Right kidney (tissue), 9 donors: ENCODE measurements around the gene COPG2.
A peak's percentile ranks its signal among the peaks of the same experiment; 100 is the strongest.
"Not testable (repeated sequence)": the region's sequence is repeated elsewhere in the genome, so short reads cannot be mapped to it uniquely, and the experiment has no call there.

Source experiments
- DNase-seq: peaks from one replicate; pipeline ENCODE4 v3.0.0-alpha.2; 2016
- long read RNA-seq, 8 donors: transcript quantifications; one replicate each; lab custom pipeline, GENCODE V29; 2026

The COPG2 gene
- long read RNA-seq, donor 1, transcript COPG2-202 (24 exons, 3,134 nt), result major isoform, 7 of 40 reads
- long read RNA-seq, donor 1, partial matches to known transcripts, result 30 of 40 reads
- long read RNA-seq, donor 1, other reads (novel, unspliced or antisense), result 0 of 40 reads
- long read RNA-seq, donor 2, partial matches to known transcripts, result 0 of 3 reads
- long read RNA-seq, donor 2, other reads (novel, unspliced or antisense), result 0 of 3 reads
- long read RNA-seq, donor 3, partial matches to known transcripts, result 11 of 17 reads
- long read RNA-seq, donor 3, other reads (novel, unspliced or antisense), result 0 of 17 reads
- long read RNA-seq, donor 4, transcript COPG2-201 (20 exons, 3,073 nt), result major isoform, 5 of 26 reads
- long read RNA-seq, donor 4, transcript COPG2-202 (24 exons, 3,134 nt), result major isoform, 5 of 26 reads
- long read RNA-seq, donor 4, partial matches to known transcripts, result 16 of 26 reads
- long read RNA-seq, donor 4, other reads (novel, unspliced or antisense), result 0 of 26 reads
- long read RNA-seq, donor 5, transcript COPG2-202 (24 exons, 3,134 nt), result major isoform, 8 of 9 reads
- long read RNA-seq, donor 5, partial matches to known transcripts, result 0 of 9 reads
- long read RNA-seq, donor 5, other reads (novel, unspliced or antisense), result 0 of 9 reads
- long read RNA-seq, donor 6, partial matches to known transcripts, result 6 of 11 reads
- long read RNA-seq, donor 6, other reads (novel, unspliced or antisense), result 0 of 11 reads
- long read RNA-seq, donor 7, transcript COPG2-202 (24 exons, 3,134 nt), result minor isoform, 5 of 33 reads
- long read RNA-seq, donor 7, transcript COPG2-201 (20 exons, 3,073 nt), result major isoform, 6 of 33 reads
- long read RNA-seq, donor 7, partial matches to known transcripts, result 22 of 33 reads
- long read RNA-seq, donor 7, other reads (novel, unspliced or antisense), result 0 of 33 reads
- long read RNA-seq, donor 8, transcript COPG2-201 (20 exons, 3,073 nt), result major isoform, 8 of 98 reads
- long read RNA-seq, donor 8, transcript COPG2-202 (24 exons, 3,134 nt), result minor isoform, 6 of 98 reads
- long read RNA-seq, donor 8, partial matches to known transcripts, result 84 of 98 reads
- long read RNA-seq, donor 8, other reads (novel, unspliced or antisense), result 0 of 98 reads

- DNase-seq, result peak; percentile 98
These were observed at the start of gene COPG2 for GRCh38 chr7:130668258-130669084. Gene COPG2, minus strand, starts transcription at chr7:130668748. Its CDS starts 80 bp downstream, at chr7:130668668.

- no peak for DNase-seq
These were observed 43.9 kb upstream of the COPG2 start for GRCh38 chr7:130712416-130712815.

DNA sequence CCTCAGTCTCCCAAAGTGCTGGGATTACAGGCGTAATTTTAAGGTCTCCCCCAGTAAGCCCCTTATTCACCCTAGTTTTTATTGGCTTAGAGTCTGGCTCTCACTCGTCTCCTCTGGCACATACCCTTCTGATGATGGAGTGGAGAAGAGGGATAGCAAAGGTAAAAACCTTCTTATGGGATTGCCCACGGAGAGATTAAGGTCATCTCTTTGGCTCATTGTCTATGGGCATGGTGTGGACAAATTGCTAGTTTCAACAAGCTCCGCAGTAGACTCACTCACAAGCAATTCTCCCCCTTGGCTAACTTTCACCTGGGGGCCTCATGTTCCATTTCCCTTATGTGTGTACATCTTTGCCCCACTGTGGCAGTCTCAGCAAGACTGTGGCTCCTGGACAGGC, 40.2 kb upstream of the COPG2 start:
- no peak for DNase-seq

- DNase-seq, result no peak
These were observed 39.5 kb upstream of the COPG2 start for GRCh38 chr7:130708001-130708400.

- no peak for DNase-seq
These were observed 35.3 kb upstream of the COPG2 start for GRCh38 chr7:130703851-130704250.

DNA sequence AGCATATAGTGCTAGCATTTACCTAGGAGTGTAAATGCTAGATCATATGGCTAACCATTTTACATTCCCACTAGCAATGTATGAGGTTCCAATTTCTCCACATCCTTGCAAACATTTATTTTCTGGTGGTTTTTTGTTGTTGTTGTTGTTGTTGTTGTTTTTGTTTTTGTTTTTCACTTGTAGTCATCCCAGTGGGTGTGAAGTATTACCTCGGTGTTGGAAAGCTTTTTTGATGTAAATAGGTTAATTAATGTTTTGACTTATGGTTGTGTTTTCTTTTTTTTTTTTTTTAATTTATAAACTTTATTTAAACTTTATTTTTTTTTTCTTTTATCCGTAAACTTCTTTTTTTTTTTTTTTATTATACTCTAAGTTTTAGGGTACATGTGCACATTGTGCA, 33.1 kb upstream of the COPG2 start:
- DNase-seq, result no peak

DNA sequence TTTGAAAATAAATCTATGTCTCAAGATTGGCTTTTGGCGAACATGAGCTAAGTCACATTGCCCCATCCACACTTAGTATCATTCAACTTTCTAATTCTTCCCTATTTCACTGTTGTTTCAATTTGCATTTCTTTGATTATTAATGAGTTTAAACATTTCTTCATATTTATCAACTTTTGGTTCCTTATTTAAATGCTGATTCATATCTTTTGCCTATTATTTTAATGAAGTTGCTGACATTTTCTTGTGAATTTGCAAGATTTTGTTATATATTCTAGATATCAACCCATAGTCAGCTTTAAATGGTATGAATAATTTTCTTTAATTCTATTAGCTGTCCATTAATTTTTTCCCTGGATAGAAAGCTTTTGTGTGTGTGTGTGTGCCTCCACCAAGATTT, 32.2 kb upstream of the COPG2 start:
- no peak for DNase-seq

DNA sequence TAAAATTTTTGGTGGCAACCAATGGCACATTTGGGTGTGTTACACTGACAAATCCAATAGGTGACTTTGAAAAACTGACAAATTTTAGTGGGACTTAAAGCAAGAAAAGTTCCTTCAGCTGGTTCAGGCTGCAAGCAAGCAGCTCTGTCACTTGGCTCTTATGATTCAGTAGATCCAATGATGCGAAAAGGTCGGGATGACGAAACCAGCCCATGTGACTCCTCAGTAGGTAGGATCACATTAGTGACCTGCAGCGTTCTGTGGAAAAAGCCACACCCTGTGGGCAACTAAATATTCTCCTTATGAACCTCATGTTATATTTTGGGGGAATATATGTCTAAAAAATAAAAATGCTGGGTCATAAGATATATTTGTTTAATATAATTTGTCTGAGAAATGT, 31.1 kb upstream of the COPG2 start:
- no peak for DNase-seq

GRCh38 chr7:130697820-130698219, 29.3 kb upstream of the COPG2 start:
- no peak for DNase-seq

- no peak for DNase-seq
These were observed 27.3 kb upstream of the COPG2 start for GRCh38 chr7:130695840-130696239.

- not testable (repeated sequence) for DNase-seq
These were observed 23.8 kb upstream of the COPG2 start for GRCh38 chr7:130692396-130692795.

DNA sequence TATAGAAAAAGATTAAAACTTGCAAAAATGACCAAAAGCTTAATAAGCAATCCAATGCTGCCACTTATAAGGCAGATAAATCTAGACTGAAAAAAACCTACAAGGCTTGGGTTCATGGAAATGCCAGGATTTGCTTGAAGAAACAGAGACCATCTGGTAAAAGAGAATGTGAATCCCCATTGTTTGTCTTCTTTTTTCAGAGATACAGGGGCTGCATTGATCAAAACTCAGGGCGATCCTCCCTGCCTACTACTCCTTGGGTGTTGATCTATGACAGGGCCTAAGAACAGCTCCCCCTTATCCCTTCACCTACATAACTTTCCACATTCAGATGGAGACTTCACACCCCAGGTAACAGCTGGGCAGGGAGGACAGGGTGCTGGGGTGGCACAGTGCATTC, 21.1 kb upstream of the COPG2 start:
- no peak for DNase-seq

- DNase-seq, result no peak
These were observed 14.5 kb upstream of the COPG2 start for GRCh38 chr7:130683026-130683425.

- no peak for DNase-seq
These were observed 5.9 kb upstream of the COPG2 start for GRCh38 chr7:130674456-130674855.

DNA sequence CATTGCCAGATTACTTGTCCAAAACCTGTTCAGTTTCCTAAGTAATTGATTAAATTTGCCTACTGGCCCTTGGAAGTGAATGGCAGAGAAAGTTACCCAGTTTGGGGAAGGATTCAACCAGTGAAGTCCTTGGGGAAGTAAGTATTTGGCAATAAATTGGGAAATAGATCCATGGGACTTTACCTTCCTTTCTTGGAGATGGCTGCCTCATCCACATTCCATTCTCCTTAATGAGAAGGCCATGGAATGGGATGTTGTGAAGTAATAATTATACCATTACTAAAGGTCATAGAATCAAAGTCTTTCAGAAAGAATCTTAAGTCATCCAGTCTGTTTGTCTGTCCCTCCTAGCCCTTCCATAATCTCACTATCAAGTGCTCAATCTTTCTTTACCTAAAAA, 4.5 kb upstream of the COPG2 start:
- no peak for DNase-seq

DNA sequence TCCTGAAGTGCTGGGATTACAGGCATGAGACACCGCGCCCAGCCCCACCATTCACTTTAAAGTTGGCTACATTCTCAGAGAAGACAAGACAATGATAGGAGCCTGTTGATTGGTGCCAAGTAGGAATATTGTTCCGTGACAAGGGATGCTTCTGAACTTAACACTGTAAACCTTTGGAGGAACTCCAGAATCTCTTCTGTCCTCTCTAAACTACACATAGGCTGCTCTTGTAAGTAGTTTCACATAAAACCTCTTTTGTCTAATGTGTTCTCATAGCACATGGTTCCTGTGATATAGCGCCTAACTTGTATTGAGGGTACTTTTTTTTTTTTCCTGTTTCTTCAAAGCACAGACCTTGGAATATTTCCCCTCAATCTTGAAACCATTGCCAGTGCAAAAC, 3.6 kb upstream of the COPG2 start:
- no peak for DNase-seq

GRCh38 chr7:130669085-130669700, 645 bp upstream of the COPG2 start:
- no peak for DNase-seq

DNA sequence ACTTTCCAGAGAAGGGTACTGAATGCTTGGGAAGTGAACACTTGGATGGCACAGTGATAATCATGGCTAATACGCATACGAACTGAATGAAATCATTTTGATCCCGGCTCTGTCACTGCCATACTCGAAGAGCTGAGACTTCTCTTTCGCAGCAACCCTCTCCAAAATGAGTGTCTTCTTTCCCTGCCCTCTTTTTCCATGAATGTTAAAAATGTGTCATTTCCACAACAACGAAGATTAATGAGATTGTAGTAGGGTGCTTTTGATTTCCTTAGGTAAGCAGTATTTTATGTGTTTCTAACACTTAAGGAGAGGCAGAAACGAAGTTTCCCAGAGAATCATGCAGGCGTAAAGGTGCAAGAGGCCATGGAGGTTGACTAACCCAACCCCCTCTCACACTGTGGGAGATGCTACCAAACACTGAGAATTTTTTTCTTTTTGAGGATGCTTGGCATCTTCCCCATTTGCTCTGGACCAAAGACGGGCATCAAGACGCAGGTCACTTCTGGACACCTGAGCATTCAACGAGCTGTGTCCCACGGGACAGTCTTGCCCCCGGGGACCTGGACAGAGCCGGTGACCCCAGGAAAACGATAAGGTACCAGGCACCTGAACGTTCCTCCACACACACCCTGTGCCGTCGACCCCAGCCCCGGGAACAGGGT, 823 bp downstream of the COPG2 start:
- DNase-seq, result peak; percentile 70

DNA sequence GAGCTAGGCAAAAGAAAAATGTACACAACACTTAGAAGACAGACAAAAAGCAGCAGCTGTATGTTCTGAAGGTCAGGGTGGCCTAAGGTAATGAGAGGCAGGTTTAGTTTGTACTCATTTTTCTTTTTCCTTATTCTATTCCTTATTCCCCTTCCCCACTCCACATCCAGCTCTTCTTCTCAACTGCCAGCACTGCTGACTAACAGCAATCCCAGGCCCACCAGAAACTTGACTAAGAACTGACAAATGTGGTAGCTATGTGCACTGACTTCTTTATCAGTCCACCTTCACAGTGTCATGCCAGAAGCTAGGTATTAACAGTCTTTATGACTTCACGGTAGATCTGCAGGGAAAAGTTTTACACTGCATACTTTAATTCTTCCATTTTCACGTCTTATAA, 6.1 kb downstream of the COPG2 start:
- DNase-seq, result no peak

GRCh38 chr7:130655286-130655685, 13.3 kb downstream of the COPG2 start:
- no peak for DNase-seq

DNA sequence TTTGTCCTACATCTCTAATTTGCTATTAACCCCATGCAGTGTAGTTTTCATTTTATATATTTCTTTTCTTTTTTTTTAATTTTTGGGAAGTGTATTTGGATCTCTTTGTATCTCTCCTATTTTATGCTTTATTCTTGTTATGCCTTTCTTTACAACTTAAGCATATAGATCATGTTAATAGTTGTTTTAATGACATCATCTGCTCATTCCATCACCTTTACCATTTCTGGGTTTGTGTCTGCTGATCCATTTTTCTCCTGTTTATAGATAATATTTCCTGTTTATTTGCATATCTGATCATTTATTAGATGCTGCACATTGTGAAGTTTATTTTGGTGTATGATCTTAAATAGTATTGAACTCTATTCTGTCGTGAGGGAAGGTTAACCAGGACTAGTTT, 13.7 kb downstream of the COPG2 start:
- no peak for DNase-seq
